NT2/D1 (cell line): Measurements from ENCODE around the gene TENM4.

Experiments
- YY1 ChIP-seq: IDR thresholded peaks from 2 replicates; pipeline ENCODE4 v1.6.1; 2011; ENCODE audit not compliant: insufficient read length, insufficient read depth
- ZNF274 ChIP-seq: IDR thresholded peaks from 2 replicates; pipeline ENCODE4 v1.6.1; 2011; ENCODE audit warnings: mild to moderate bottlenecking, low read depth, low read length

GRCh38 chr11:78802058-78802761 is 638.6 kb downstream of the TENM4 start:
- TF ChIP-seq YY1, result no peak
- TF ChIP-seq ZNF274, result no peak
